Stimulated activated CD4-positive, alpha-beta T cell treated with anti-CD3 and anti-CD28 coated beads, Interleukin-4, amount 100 ng/mL, for 4 hours (primary cell): ENCODE results near the gene GAD1.
A peak's percentile ranks its signal among the peaks of the same experiment; 100 is the strongest.

Source experiments
- DNase-seq, 2 experiments: peaks; one replicate each; pipeline ENCODE4 v3.0.0-alpha.2; 2020

GAD1 gene

GRCh38 chr2:170818036-170818751 is 1.5 kb downstream of the GAD1 start:
- no peak for DNase-seq

- no peak for DNase-seq
These were observed 2.2 kb downstream of the GAD1 start for GRCh38 chr2:170818752-170819470.

GRCh38 chr2:170819680-170820664 is 3.3 kb downstream of the GAD1 start:
- DNase-seq = no peak

GRCh38 chr2:170820757-170821530 is 4.3 kb downstream of the GAD1 start:
- no peak for DNase-seq

GRCh38 chr2:170821531-170822289 is 5.0 kb downstream of the GAD1 start:
- DNase-seq = no peak

GRCh38 chr2:170822290-170823087 is 5.8 kb downstream of the GAD1 start:
- DNase-seq = peak in 1 of 2 experiments; percentile 28

GRCh38 chr2:170823088-170823897 is 6.6 kb downstream of the GAD1 start:
- DNase-seq = no peak

- DNase-seq = no peak
These were observed 7.2 kb downstream of the GAD1 start for GRCh38 chr2:170823898-170824215.

GRCh38 chr2:170824526-170825015 is 7.9 kb downstream of the GAD1 start:
- no peak for DNase-seq

GRCh38 chr2:170827841-170828532 is 11.3 kb downstream of the GAD1 start:
- no peak for DNase-seq

GRCh38 chr2:170828533-170828916 is 11.8 kb downstream of the GAD1 start:
- DNase-seq = no peak

- no peak for DNase-seq
These were observed 12.3 kb downstream of the GAD1 start for GRCh38 chr2:170829036-170829435.

GRCh38 chr2:170830166-170830565 is 13.5 kb downstream of the GAD1 start:
- no peak for DNase-seq

- no peak for DNase-seq
These were observed 14.4 kb downstream of the GAD1 start for GRCh38 chr2:170831115-170831514.

GRCh38 chr2:170836027-170836426 is 19.3 kb downstream of the GAD1 start:
- no peak for DNase-seq

GRCh38 chr2:170840717-170841210 is 24.1 kb downstream of the GAD1 start:
- DNase-seq = no peak

GRCh38 chr2:170842785-170843184 is 26.1 kb downstream of the GAD1 start:
- no peak for DNase-seq

- no peak for DNase-seq
These were observed 27.0 kb downstream of the GAD1 start for GRCh38 chr2:170843656-170844055.

- no peak for DNase-seq
These were observed 28.7 kb downstream of the GAD1 start for GRCh38 chr2:170845343-170845742.
